Stimulated activated CD8-positive, alpha-beta memory T cell treated with anti-CD3 and anti-CD28 coated beads, Interleukin-4, amount 100 ng/mL, for 4 hours (primary cell): ENCODE results near the gene ALDH16A1.

Experiments
- DNase-seq, 2 donors: peaks; one replicate each; pipeline ENCODE4 v3.0.0-alpha.2; 2020; ENCODE audit warnings: low read depth in 2 of 2, low spot score in 1 of 2

Gene ALDH16A1

DNA sequence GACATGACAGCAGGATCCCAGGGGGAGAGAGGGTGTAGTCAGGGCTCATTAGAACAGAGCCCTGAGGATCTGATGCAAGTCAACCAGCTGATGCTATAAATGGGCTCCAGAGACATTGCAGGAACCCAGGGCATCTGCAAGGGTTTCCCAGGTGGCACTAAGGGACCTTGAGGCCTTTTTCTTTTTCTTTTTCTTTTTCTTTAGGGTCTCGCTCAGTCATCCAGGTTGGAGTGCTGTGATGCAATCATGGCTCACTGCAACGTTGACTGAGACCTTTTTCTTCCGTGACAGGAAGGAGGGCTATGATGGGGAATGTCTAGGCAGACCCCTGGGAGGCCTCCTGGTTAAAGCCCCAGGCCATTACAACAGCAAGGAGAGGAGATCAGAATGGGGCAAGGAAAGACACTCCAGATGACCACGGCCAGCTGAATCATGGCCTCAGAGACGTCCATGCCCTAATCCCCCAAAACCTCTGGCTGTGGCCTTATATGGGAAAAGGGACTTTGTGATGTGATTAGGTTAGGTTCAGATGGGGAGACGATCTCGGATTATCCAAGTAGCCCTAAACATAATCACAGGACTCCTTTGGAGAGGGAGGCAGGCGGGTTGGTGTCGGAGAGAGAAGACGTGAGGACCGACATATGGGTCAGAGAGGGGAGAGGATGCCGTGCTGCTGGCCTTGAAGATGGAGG lies 54.9 kb downstream of the ALDH16A1 start:
- no peak for DNase-seq

DNA sequence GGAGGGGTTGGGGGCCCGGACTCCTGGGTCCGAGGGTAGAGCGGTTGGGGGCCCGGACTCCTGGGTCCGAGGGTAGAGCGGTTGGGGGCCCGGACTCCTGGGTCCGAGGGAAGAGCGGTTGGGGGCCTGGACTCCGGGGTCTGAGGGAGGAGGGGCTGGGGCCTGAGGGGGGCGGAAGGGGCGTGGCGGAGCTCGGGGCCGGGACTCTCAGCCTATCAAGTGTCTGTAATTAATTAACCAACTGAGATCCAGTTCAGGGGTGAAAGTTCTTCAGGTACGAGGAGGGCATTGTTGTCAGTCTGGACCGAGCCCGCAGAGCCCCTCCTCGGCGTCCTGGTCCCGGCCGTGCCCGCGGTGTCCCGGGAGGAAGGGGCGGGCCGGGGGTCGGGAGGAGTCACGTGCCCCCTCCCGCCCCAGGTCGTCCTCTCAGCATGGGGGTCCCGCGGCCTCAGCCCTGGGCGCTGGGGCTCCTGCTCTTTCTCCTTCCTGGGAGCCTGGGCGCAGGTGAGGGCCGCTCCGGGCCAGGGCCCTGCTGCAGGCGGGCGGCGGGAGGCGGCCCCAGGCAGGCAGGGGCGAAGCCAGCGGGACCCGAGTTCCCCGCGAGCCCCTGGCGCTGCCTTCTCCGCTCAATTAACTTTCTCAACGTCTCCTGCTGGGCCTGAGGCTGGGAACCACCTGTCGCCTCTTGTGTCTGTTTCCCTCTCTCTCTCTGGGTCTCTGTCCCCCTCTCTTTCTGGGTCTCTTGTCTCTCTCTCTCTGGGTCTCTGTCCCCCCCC lies 60.1 kb downstream of the ALDH16A1 start:
- DNase-seq = no peak

DNA sequence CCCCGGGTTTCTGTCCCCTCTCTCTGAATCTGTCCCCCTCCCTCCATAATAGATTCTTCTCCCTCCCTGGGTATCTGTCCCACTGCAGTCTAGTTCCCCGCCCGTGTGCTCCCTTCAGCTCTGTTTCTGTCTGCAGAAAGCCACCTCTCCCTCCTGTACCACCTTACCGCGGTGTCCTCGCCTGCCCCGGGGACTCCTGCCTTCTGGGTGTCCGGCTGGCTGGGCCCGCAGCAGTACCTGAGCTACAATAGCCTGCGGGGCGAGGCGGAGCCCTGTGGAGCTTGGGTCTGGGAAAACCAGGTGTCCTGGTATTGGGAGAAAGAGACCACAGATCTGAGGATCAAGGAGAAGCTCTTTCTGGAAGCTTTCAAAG lies 60.7 kb downstream of the ALDH16A1 start:
- DNase-seq = no peak

- DNase-seq = no peak
Measured at GRCh38 chr19:49514151-49514550, 61.1 kb downstream of the ALDH16A1 start.

- no peak for DNase-seq
Measured at GRCh38 chr19:49515767-49516166, 62.7 kb downstream of the ALDH16A1 start.

- DNase-seq = no peak
Measured at GRCh38 chr19:49518033-49518432, 65.0 kb downstream of the ALDH16A1 start.
